PFSK-1 (cell line): ENCODE measurements around the gene ASB11. TPM values are rescaled to one million over a fixed set of nuclear protein-coding genes. Genes with fewer than 3 reads are reported as not detected.

Experiments
- FOXP2 ChIP-seq: optimal IDR thresholded peaks from 2 replicates; pipeline ENCODE3; 2011; ENCODE audit warnings: borderline replicate concordance, control low read depth, inconsistent platforms; ENCODE audit not compliant: insufficient read depth; ENCODE audit errors: extremely low read length, extremely low read depth
- POLR2AphosphoS5 ChIP-seq: IDR thresholded peaks from 2 replicates; pipeline ENCODE4 v1.6.1; 2012; ENCODE audit warnings: low read depth, mild to moderate bottlenecking, control low read depth, low read length, moderate library complexity
- SIN3A ChIP-seq: IDR thresholded peaks from 2 replicates; pipeline ENCODE4 v1.6.1; 2012; ENCODE audit warnings: mild to moderate bottlenecking, low read length, moderate library complexity, borderline replicate concordance; ENCODE audit not compliant: insufficient read depth
- TAF1 ChIP-seq: IDR thresholded peaks from 2 replicates; pipeline ENCODE4 v1.6.1; 2012; ENCODE audit warnings: low read length, control low read depth, borderline replicate concordance; ENCODE audit not compliant: insufficient read depth
- polyA plus RNA-seq: library from polyadenylated mRNA; unstranded; fragments of >200 nt; gene quantifications from one replicate; pipeline ENCODE4 v1.2.1, GENCODE V29; 2012; ENCODE audit warnings: low read depth, missing spikeins; ENCODE audit not compliant: insufficient read length
- TF ChIP-seq, protein P1 (sequence below), 2 experiments: IDR thresholded peaks; 2 replicates each; pipeline versions ENCODE4 v1.6.1 to v1.8.0; 2011 to 2012; ENCODE audit warnings: low read depth in 2 of 2, low read length in 2 of 2, control low read depth in 1 of 2, inconsistent platforms in 1 of 2, mild to moderate bottlenecking in 1 of 2, moderate library complexity in 1 of 2; ENCODE audit not compliant: insufficient read depth in 1 of 2

ASB11 gene, protein sequence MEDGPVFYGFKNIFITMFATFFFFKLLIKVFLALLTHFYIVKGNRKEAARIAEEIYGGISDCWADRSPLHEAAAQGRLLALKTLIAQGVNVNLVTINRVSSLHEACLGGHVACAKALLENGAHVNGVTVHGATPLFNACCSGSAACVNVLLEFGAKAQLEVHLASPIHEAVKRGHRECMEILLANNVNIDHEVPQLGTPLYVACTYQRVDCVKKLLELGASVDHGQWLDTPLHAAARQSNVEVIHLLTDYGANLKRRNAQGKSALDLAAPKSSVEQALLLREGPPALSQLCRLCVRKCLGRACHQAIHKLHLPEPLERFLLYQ
- 0.77 TPM for polyA plus RNA-seq

DNA sequence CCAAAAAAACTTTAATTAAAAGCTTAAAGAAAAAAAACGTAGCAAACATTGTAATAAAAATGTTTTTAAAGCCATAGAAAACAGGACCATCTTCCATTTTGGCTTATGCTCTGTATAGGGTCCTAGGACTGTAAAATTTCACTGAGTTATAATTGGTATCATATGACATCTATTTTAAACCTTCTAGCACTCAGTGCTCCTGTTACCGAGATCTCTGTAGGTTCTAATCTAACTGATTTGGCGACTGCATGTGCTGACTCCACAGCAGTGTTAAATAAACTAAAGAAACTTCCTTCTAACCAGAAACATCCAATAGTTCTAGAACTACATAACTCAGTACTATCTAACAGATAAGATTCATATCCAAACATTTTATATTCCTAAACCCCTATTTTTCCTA, at the start of gene ASB11:
Gene ASB11, minus strand, starts transcription at position 132 of the 400 bp plus-strand sequence. Its CDS starts 35 bp downstream, at position 97.
- TF ChIP-seq TAF1 (no peak), FOXP2 (no peak), SIN3A (no peak), POLR2AphosphoS5 (no peak)
- TF ChIP-seq, protein P1, sequence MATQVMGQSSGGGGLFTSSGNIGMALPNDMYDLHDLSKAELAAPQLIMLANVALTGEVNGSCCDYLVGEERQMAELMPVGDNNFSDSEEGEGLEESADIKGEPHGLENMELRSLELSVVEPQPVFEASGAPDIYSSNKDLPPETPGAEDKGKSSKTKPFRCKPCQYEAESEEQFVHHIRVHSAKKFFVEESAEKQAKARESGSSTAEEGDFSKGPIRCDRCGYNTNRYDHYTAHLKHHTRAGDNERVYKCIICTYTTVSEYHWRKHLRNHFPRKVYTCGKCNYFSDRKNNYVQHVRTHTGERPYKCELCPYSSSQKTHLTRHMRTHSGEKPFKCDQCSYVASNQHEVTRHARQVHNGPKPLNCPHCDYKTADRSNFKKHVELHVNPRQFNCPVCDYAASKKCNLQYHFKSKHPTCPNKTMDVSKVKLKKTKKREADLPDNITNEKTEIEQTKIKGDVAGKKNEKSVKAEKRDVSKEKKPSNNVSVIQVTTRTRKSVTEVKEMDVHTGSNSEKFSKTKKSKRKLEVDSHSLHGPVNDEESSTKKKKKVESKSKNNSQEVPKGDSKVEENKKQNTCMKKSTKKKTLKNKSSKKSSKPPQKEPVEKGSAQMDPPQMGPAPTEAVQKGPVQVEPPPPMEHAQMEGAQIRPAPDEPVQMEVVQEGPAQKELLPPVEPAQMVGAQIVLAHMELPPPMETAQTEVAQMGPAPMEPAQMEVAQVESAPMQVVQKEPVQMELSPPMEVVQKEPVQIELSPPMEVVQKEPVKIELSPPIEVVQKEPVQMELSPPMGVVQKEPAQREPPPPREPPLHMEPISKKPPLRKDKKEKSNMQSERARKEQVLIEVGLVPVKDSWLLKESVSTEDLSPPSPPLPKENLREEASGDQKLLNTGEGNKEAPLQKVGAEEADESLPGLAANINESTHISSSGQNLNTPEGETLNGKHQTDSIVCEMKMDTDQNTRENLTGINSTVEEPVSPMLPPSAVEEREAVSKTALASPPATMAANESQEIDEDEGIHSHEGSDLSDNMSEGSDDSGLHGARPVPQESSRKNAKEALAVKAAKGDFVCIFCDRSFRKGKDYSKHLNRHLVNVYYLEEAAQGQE (IDR thresholded peaks at IDR 0.05; ENCODE audit: insufficient read depth in 1 of 2, low read depth in 2 of 2, low read length in 2 of 2): no peak

DNA sequence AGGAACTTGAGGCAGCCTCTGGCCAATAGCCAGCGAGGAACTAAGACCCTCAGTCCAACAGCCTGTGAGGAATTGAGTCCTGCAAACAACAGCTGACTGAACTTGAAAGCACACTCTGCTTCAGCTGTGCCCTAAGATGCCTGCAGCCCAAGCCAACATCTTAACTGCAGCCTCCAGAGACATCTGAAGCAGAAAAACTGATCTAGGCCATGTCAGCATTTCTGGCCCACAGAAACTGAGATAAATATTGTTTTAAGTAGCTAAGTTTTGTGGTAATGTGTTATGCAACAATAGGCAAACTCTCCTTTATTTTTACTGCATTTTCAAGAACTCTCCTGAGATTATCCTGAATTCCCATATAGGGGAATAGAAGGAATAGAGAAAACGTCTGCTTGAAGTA, 44.3 kb upstream of the ASB11 start:
- TF ChIP-seq POLR2AphosphoS5: no peak
- TF ChIP-seq TAF1: no peak
- TF ChIP-seq SIN3A: no peak
- no peak for TF ChIP-seq FOXP2
- TF ChIP-seq, protein P1 (IDR thresholded peaks at IDR 0.05; ENCODE audit: insufficient read depth in 1 of 2, low read depth in 2 of 2, low read length in 2 of 2): no peak

DNA sequence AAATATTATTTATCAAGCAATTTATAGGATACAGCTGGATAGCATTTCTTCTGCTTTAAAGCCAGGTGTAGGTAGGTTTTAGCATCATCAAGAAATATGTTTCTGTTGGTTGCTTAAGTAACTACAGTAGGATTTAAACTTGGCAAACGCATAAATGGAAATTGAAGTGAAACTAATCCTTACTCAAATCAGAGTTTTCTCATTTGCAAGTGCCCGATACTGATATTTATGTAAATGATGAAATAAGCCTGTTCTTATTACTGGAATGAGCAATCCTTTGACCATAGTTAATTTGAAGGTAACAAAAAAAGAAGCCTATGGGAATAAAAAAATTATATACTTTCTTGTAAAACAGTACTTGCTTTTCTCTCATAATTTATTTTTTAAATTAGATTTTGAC, 43.1 kb upstream of the ASB11 start:
- TF ChIP-seq POLR2AphosphoS5 (no peak), SIN3A (no peak), FOXP2 (no peak), TAF1 (no peak)
- TF ChIP-seq, protein P1 (IDR thresholded peaks at IDR 0.05; ENCODE audit: insufficient read depth in 1 of 2, low read depth in 2 of 2, low read length in 2 of 2): no peak

DNA sequence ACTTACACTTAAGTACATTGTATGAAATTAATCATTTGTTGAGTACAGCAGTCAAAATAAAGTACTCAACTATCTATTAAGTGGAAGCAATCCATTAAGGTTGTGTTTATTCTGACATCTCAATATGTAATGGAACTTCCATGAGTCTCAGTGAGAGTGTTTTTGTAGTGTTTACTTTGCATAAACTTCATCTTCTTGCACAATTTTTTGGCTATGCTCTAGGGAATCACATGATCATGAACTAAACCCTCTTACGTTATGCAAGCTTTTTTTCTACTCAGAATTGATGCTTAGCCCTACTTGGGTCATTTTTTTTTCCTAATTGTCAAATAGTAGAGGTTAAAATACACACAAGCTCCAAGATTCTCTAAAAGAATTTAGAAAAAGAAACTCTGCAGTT, 41.0 kb upstream of the ASB11 start:
- TF ChIP-seq TAF1 (no peak), POLR2AphosphoS5 (no peak), FOXP2 (no peak), SIN3A (no peak)
- TF ChIP-seq, protein P1 (IDR thresholded peaks at IDR 0.05; ENCODE audit: insufficient read depth in 1 of 2, low read depth in 2 of 2, low read length in 2 of 2): no peak
